VCaP (cell line): ENCODE results near the gene TUBA4B.

Source experiments
- H3K27ac ChIP-seq: fragments of 450-650 bp; 2 replicates; pipeline ENCODE4 v1.5.1; 2017
- TF ChIP-seq, protein P1 (sequence below): fragments of 450-650 bp; conservative IDR thresholded peaks from 2 replicates; pipeline ENCODE4 v1.5.1; 2017; ENCODE audit warnings: mild to moderate bottlenecking, moderate library complexity

Gene TUBA4B

DNA sequence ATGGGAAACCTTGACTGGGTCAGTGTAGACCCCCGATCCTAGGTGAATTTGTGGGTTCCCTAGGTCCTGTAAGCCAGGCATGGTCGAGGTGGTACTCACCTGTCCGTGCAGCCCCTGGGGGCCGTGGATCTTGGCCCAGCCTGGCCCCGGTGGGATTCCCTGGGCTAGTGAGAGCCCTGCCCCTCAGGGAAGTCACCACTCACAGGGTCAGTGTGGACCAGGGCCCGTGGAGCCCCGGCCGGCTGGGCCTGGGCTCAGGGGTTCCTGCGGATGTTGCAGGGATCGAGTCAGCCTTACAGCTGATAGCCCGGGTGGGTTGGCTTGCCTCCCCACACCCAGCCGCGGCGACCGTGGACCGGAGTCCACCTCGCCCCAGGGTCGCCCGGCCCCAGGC, 24.1 kb upstream of the TUBA4B start:
- peak overlapping the region; percentile 95 for H3K27ac ChIP-seq
- TF ChIP-seq, protein P1, sequence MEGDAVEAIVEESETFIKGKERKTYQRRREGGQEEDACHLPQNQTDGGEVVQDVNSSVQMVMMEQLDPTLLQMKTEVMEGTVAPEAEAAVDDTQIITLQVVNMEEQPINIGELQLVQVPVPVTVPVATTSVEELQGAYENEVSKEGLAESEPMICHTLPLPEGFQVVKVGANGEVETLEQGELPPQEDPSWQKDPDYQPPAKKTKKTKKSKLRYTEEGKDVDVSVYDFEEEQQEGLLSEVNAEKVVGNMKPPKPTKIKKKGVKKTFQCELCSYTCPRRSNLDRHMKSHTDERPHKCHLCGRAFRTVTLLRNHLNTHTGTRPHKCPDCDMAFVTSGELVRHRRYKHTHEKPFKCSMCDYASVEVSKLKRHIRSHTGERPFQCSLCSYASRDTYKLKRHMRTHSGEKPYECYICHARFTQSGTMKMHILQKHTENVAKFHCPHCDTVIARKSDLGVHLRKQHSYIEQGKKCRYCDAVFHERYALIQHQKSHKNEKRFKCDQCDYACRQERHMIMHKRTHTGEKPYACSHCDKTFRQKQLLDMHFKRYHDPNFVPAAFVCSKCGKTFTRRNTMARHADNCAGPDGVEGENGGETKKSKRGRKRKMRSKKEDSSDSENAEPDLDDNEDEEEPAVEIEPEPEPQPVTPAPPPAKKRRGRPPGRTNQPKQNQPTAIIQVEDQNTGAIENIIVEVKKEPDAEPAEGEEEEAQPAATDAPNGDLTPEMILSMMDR: no peak

DNA sequence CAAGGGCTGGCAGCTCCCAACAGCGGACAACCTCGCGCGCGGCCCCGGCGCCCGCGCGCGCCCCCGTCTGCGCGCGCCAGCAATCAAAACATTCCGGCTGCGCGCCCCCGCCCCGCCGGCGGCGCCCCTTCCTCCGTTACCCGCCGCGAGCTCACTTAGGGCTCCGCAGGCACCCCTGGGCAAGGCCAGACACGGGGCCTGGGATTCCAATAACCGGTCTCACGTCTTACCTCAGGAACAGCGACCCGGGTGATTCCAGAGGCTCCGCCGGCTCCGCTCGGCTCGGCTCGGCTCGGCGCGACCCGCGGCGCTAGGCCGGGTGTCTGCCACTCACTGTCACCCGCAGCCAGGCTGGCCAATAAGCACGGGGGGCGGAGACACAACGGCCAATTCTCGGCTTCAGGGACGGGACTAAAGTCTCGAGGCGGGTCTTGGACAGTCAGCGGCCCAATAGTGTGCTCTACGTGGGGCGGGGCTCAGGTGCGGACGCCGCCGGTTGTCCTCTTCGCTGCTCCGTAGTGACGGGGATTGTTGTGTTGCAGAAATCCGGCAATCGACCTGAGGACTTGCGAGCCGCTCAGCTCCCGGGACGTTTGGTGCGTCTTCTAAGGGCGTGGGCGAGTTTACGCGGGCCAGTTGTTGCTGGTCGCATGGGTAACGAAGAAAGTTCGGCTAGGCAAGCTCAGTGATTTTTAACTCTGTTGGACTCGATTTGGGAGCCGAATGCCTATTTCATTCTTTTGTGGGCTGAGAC, 23.6 kb upstream of the TUBA4B start, which contains the start of the genes ANKZF1 and ATG9A:
TSS of gene ANKZF1 (plus strand) at position 502 of the 754 bp plus-strand sequence. CDS start 452 bp downstream, outside the sequence.
TSS of gene ATG9A (minus strand) at position 332 of the 754 bp plus-strand sequence. CDS start 1,612 bp downstream, outside the sequence.
- peak within 1 kb of the TSS; percentile 95 for H3K27ac ChIP-seq
- TF ChIP-seq, protein P1: no peak

DNA sequence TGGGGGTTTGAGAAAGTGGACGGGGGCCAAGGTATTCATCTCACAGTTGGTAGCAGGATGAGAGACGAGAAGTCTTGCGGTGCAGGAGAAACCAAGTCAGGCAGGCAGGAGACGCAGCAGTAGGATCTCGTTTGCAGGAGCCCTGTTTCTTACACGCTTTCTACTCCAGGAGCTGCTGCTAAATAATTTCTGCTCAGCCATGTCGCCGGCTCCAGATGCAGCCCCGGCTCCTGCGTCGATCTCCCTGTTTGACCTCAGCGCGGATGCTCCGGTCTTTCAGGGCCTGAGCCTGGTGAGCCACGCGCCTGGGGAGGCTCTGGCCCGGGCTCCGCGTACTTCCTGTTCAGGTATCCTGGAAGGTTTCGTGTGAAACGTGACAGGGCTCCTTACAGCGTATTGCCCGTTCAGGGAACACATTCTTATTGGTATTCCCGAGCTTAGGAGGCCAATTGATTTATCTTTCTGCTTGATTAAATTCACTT, 22.9 kb upstream of the TUBA4B start:
- H3K27ac ChIP-seq: peak overlapping the region; percentile 95

DNA sequence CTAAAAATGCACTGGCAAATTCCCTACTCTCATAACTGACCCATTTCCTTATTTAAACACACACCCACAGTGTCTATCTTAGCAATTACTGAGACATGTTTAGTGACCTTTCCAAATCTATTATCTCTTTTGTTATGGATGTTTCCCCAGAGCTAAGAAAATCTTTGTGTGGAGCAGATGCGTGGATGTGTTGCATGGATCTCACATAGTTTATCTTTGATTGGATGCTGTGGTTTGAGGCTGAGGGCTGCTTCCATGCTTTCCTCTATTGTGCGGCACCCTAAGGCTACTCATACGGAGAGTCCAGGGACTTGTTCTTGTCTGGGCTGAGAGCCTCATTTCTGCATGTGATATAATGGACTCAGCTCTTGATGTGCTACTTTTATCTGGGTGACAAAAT, 18.7 kb upstream of the TUBA4B start:
- no peak overlapping the region for H3K27ac ChIP-seq
- TF ChIP-seq, protein P1: no peak

More for the DNA sequence above, 22.9 kb upstream of the TUBA4B start:
- TF ChIP-seq, protein P1: no peak

DNA sequence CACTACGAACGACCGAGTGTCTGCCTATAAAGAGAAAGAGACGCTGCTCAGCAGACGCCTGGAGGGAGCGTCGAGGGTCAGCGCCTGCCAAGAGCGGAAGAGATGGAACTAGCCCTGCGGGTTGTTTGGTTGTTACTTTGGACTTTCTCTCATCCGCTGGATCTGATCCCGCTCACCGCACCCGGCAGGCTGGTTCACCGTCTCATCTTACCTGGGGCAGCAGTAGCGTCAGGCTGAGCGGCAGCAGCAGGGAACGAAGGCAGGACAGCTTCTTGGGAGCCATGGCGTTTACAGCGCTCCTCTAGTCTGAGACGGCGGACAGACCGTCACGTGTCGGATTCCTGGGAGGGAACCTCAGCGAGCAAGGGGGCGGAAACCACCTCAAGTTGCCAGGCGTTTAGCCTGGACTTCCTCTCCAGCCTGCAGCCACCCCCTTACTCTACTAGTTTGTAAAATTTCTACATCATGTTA, 9.7 kb upstream of the TUBA4B start:
- no peak overlapping the region for H3K27ac ChIP-seq
- TF ChIP-seq, protein P1: no peak

DNA sequence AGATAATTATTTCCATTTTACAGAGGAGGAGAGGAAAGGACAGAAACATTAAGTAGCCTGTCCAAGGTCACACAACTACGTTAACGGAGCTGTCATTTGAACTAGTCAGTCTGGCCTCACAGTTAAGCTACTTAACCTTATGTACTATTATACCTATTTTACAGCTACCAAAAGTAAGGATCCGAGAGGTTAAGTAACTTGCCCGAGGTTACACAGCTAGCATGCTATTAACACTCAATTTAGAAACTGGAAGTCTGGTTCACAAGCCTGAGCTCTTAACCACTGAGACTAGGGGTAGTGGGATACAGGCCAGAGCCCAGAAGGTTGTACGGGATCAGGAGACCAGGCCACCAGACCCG, 8.3 kb upstream of the TUBA4B start:
- H3K27ac ChIP-seq: peak overlapping the region; percentile 99
- TF ChIP-seq, protein P1: no peak

DNA sequence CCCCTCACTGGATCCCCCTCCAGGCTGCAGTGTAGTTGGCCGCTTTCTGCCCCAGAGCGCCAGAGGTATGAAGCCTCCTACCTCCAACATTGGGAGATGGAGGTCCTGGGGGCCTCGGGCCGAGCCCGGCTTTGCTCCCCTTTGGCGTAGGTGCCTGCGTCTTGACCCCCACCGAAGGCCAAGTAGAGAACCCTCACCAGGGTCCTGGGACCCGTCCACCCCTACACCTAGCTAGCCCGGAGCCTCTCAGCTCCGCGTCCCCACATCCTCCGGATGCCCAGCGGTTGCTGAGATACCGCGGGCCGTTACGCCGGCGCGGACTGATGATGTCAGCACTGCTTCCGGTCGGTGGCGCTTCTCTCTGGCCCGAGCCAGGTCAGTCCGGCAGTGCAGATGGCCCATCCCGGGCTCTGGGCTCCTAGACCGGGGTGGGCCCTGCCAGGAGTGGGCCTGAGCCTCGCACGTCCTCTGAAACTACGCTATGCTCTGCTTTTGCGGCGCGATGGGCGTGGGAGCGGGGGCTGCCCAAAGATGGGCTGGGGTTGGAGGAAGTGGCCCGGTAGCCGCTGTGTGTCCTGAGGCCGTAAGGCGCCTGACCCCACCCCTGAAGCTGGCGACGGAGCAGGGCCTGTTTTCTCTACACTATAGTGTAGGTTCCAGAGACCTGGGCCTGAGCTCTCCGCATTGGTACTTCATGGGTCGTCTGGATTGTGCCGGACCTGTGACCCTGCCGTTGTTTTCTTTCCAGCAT, 7.7 kb upstream of the TUBA4B start, which contains the start of the genes GLB1L and STK16:
TSS of gene GLB1L (minus strand) at position 297 of the 751 bp plus-strand sequence. CDS start 1,871 bp downstream, outside the sequence.
TSS of gene STK16 (plus strand) at position 332 of the 751 bp plus-strand sequence. CDS start 521 bp downstream, outside the sequence.
- H3K27ac ChIP-seq: peak within 1 kb of the TSS; percentile 99
- TF ChIP-seq, protein P1: no peak
